Spleen (tissue), 7 donors: ENCODE results near the gene KDM1B.

Experiments
- POLR2A ChIP-seq, 3 donors: fragments of 450-650 bp; IDR thresholded peaks; one replicate each; pipeline ENCODE4 v1.5.1; 2017; ENCODE audit warnings: antibody characterized with exemption in 3 of 3, mild to moderate bottlenecking in 1 of 3
- POLR2AphosphoS5 ChIP-seq, 3 donors: sonication (generic); formaldehyde crosslinking; IDR thresholded peaks; one replicate each; pipeline ENCODE4 v1.5.1; 2017; ENCODE audit warnings: antibody characterized with exemption in 3 of 3
- TF ChIP-seq, protein P1 (sequence below), 11 experiments: fragments of 200-600 bp in 7 of 11; fragments of 450-650 bp in 4 of 11; sonication (generic) in 4 of 11; IDR thresholded peaks in 8 of 11; conservative IDR thresholded peaks in 3 of 11; 1 replicate in 7 of 11; 2 replicates in 4 of 11; pipeline versions ENCODE4 v1.4.0 to v1.8.0; 2016 to 2021; ENCODE audit warnings: antibody characterized with exemption in 11 of 11, inconsistent platforms in 4 of 11, mild to moderate bottlenecking in 1 of 11
- donor health status: DM: no; HTN: no; CAD: no; lungs with moderate emphysema.
- donor health status: DM: no; HTN: no; CAD: no.
- donor health status: DM: no; HTN: no; CAD: no.

DNA sequence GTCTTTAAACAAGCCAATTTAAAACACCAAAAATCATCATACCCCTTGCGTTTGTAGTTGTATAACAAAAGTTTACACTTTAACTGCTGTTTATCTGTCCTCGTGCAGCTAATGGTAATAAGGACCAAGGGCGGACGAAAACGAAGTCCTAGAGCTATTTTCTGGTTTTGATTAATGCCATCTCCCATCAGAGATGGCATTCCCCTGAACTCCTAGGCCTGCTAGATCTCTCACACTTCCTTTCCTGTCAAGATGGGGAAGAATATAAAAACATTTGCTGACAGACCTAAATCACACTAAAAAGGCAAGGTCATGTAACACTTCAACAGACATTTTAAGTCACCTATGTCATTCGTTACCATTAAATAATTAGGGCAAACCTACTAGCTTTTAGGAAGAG lies 99.6 kb downstream of the KDM1B start:
- TF ChIP-seq POLR2A (IDR thresholded peaks at IDR 0.05) (no peak), POLR2AphosphoS5 (IDR thresholded peaks at IDR 0.05) (no peak)
- TF ChIP-seq, protein P1, sequence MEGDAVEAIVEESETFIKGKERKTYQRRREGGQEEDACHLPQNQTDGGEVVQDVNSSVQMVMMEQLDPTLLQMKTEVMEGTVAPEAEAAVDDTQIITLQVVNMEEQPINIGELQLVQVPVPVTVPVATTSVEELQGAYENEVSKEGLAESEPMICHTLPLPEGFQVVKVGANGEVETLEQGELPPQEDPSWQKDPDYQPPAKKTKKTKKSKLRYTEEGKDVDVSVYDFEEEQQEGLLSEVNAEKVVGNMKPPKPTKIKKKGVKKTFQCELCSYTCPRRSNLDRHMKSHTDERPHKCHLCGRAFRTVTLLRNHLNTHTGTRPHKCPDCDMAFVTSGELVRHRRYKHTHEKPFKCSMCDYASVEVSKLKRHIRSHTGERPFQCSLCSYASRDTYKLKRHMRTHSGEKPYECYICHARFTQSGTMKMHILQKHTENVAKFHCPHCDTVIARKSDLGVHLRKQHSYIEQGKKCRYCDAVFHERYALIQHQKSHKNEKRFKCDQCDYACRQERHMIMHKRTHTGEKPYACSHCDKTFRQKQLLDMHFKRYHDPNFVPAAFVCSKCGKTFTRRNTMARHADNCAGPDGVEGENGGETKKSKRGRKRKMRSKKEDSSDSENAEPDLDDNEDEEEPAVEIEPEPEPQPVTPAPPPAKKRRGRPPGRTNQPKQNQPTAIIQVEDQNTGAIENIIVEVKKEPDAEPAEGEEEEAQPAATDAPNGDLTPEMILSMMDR (IDR thresholded peaks at IDR 0.05 in 8 of 11, conservative IDR thresholded peaks at IDR 0.05 in 3 of 11): no peak
